NCI-H460 (cell line): ENCODE measurements around the gene CST5. TPM values are rescaled to one million over a fixed set of nuclear protein-coding genes. Genes with fewer than 3 reads are reported as not detected.
"Not testable (repeated sequence)": the region's sequence is repeated elsewhere in the genome, so short reads cannot be mapped to it uniquely, and the experiment has no call there.

Experiments
- DNase-seq: peaks from one replicate; pipeline ENCODE4 v3.0.0-alpha.2; 2016; ENCODE audit warnings: low read depth; ENCODE audit errors: extremely low read depth
- total RNA-seq: library from RNA; depleted of rRNA; stranded (reverse); fragments of >200 nt; shearing (Covaris generic); gene quantifications from 2 replicates; pipeline ENCODE4 v1.2.3, GENCODE V29; 2014

CST5 gene
- total RNA-seq, 1 experiment from 2014 or later, result not detected

GRCh38 chr20:23890867-23891266 lies 11.3 kb upstream of the CST5 start:
- DNase-seq, result not testable (repeated sequence)

- peak; percentile 27 for DNase-seq
These were observed 10.2 kb upstream of the CST5 start for GRCh38 chr20:23889775-23890187.

GRCh38 chr20:23887856-23888255 lies 8.3 kb upstream of the CST5 start:
- no peak for DNase-seq

GRCh38 chr20:23884771-23885162 lies 5.2 kb upstream of the CST5 start:
- DNase-seq, result no peak

- no peak for DNase-seq
These were observed 4.7 kb upstream of the CST5 start for GRCh38 chr20:23884136-23884770.

- DNase-seq, result no peak
These were observed 1.8 kb upstream of the CST5 start for GRCh38 chr20:23881371-23881770.

- DNase-seq, result no peak
These were observed 869 bp upstream of the CST5 start for GRCh38 chr20:23880417-23880816.

GRCh38 chr20:23879811-23880374 lies 345 bp upstream of the CST5 start:
- no peak for DNase-seq

GRCh38 chr20:23878787-23879186 lies 761 bp downstream of the CST5 start:
- no peak for DNase-seq

- not testable (repeated sequence) for DNase-seq
These were observed 1.5 kb downstream of the CST5 start for GRCh38 chr20:23878016-23878542.

GRCh38 chr20:23877524-23877923 lies 2.0 kb downstream of the CST5 start:
- DNase-seq, result no peak

GRCh38 chr20:23875606-23876237 lies 3.8 kb downstream of the CST5 start:
- DNase-seq, result no peak

- DNase-seq, result no peak
These were observed 4.8 kb downstream of the CST5 start for GRCh38 chr20:23874747-23875146.

- no peak for DNase-seq
These were observed 6.1 kb downstream of the CST5 start for GRCh38 chr20:23873370-23874015.

GRCh38 chr20:23872065-23872464 lies 7.5 kb downstream of the CST5 start:
- DNase-seq, result no peak

GRCh38 chr20:23870461-23870860 lies 9.1 kb downstream of the CST5 start:
- no peak for DNase-seq

- no peak for DNase-seq
These were observed 10.0 kb downstream of the CST5 start for GRCh38 chr20:23869520-23869919.

- no peak for DNase-seq
These were observed 11.2 kb downstream of the CST5 start for GRCh38 chr20:23868321-23868720.

- DNase-seq, result no peak
These were observed 12.3 kb downstream of the CST5 start for GRCh38 chr20:23867152-23867776.

GRCh38 chr20:23860771-23861170 lies 18.8 kb downstream of the CST5 start:
- not testable (repeated sequence) for DNase-seq

GRCh38 chr20:23857962-23858595 lies 21.5 kb downstream of the CST5 start:
- no peak for DNase-seq
